ENCODE measurements around the gene PTPRM.

PTPRM gene

DNA sequence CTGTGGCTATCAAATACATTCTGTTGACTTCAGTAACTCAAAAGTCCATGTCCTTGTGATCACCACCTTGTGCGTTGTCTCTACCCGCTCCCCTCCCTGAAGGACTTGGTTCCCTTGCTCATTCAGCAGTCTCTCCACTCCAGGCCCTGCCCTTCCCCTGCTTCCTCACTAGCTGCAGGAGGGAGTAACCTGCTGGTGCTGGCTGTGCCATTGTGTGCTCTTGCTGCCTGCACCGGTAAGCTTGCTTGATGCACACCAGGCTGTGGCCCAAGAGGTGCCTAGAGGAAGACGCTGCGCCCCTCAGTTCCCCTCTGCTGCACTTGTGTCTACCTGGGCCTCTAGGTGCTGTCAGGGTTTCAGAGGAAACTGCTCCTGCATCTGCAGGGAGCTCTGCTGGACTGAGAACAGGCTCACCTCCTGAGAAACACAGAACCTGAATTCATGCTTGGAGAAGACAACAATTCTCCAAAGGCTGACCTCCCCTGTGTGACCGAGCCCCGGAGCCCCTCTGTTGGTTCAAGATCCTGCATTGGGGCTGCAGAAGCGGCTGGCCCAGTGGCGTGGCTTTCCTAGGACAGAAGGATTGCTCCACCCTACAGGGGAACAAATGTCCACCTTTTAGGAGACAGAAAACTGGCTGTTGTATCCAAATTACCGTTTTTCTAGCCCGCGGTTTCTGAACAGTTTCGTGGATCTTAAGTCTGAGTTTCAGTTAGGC lies 33.6 kb downstream of the PTPRM start:
- ATAC-seq, result no peak

DNA sequence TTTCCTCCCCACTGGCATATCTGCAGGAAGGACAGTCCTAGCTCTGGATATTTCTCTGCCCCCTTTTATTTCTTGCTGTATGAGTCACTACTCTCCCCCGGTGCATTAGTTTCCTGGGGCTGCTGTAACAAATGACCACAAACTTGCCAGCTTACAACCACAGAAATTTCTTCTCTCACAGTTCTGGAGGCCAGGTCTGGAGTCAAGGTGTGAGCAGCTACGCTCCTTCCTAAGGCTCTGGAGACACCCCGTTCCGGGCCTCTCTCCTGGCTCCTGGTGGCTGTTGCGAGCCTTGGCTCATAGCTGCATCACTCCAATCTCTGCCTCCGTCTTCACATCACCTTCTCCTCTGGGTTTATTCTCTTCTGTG lies 34.1 kb downstream of the PTPRM start:
- Mint-ChIP-seq H3K4me1 (no peaks in the 10 kb centered on the region), H3K9me3 (peaks cover 7% of the 10 kb centered on the region), H3K36me3 (ENCODE audit: low read depth) (no peaks in the 10 kb centered on the region), H3K4me3 (no peak overlapping the region), H3K27ac (no peak overlapping the region), H3K27me3 (no peaks in the 10 kb centered on the region)
- ATAC-seq (no peak), DNase-seq (no peak)

More for the DNA sequence above, 33.6 kb downstream of the PTPRM start:
- no peak overlapping the region for H3K27ac Mint-ChIP-seq
- H3K4me3 Mint-ChIP-seq, result no peak overlapping the region
- H3K9me3 Mint-ChIP-seq, result peaks cover 7% of the 10 kb centered on the region
- H3K4me1 Mint-ChIP-seq, result no peaks in the 10 kb centered on the region
- DNase-seq, result no peak
- H3K27me3 Mint-ChIP-seq, result no peaks in the 10 kb centered on the region
- H3K36me3 Mint-ChIP-seq (ENCODE audit: low read depth), result no peaks in the 10 kb centered on the region

DNA sequence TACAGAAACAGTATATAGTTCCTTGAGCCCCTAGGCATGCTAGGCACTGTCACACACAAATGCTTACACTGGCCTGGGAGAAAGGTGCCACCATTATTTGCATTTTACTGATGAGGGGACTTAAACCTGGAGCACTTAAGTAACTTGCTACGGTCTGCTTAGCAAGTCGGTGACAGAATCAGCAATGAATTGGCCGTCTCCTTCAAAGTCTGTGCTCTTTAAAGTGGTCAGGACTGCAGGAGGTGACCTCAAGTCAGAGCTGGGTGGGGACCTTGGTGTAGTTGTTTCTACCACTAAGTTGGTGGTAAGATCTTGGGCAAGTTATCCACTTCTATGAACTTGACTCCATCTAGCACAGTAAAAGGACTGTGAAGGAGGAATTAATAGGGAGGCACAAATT lies 34.8 kb downstream of the PTPRM start:
- DNase-seq (no peak), ATAC-seq (no peak)
- no peaks in the 10 kb centered on the region for H3K36me3 Mint-ChIP-seq (ENCODE audit: low read depth)
- peaks cover 7% of the 10 kb centered on the region for H3K9me3 Mint-ChIP-seq
- no peak overlapping the region for H3K4me3 Mint-ChIP-seq
- H3K27ac Mint-ChIP-seq, result no peak overlapping the region
- H3K27me3 Mint-ChIP-seq, result no peaks in the 10 kb centered on the region
- H3K4me1 Mint-ChIP-seq, result no peaks in the 10 kb centered on the region

DNA sequence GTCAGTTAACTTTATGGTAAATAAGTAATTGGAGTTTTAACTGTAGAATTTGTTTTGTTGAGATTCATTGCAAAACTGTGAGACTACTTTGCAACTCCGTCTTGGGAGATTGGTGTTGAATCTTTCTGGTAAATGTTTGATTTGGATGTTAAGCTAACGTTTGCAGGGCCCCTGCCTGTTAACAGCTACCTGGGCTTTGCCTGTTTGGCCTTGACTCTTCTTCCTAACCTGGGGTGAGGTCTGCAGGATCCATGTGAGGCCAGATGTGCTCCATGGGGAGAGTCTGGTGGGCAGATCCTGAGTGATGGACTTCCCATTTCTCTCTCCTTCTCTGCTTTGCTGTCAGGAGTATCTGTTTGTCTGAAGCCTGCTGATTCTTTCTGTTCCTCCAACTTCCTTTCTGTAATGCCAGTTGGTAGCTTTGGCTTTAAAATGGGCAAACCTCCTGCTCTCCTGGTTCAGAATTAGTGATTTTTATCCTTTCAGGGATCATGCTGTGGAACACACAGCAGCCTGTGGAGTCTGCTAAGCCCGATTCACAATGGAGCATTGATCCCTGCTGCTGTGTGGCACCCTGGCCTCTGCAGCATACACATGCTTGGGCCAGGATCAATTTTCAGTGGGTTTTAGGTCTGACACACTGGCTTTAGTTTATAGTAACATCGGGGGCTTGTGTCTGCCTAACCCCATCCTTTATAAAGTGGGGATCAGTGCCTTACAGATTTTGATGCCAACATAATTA lies 36.3 kb downstream of the PTPRM start:
- no peaks in the 10 kb centered on the region for H3K4me1 Mint-ChIP-seq

GRCh38 chr18:7604361-7604760 lies 37.2 kb downstream of the PTPRM start:
- H3K27me3 Mint-ChIP-seq, result no peaks in the 10 kb centered on the region
- H3K4me3 Mint-ChIP-seq, result no peak overlapping the region
- no peaks in the 10 kb centered on the region for H3K4me1 Mint-ChIP-seq
- peaks cover 7% of the 10 kb centered on the region for H3K9me3 Mint-ChIP-seq
- ATAC-seq, result no peak
- DNase-seq, result no peak
- no peaks in the 10 kb centered on the region for H3K36me3 Mint-ChIP-seq (ENCODE audit: low read depth)
- no peak overlapping the region for H3K27ac Mint-ChIP-seq

More for the DNA sequence above, 36.3 kb downstream of the PTPRM start:
- no peaks in the 10 kb centered on the region for H3K36me3 Mint-ChIP-seq (ENCODE audit: low read depth)
- no peaks in the 10 kb centered on the region for H3K27me3 Mint-ChIP-seq
- DNase-seq (no peak), ATAC-seq (no peak)
- no peak overlapping the region for H3K4me3 Mint-ChIP-seq
- no peak overlapping the region for H3K27ac Mint-ChIP-seq
- peaks cover 7% of the 10 kb centered on the region for H3K9me3 Mint-ChIP-seq

DNA sequence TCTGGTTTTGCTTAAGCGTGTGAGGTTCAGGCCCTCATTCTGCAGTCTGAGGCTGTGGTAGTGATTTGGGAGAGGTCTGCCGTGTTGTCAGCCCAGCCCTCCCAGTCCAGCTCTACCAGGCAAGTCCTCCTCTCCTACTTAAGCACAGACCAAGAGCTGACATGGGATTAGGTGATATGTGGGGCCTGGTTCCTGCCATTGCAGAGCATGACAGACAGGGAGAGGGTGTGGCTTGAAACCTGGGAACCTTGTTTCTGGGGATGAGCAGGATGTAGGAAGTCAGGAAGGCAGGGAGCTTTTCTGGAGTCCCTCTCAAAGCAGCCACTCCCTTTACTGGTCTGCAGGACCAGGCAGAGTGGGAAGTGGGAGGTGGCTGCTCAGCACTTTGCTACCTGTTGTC lies 38.6 kb downstream of the PTPRM start:
- DNase-seq (no peak), ATAC-seq (no peak)
- Mint-ChIP-seq H3K27ac (no peak overlapping the region), H3K36me3 (ENCODE audit: low read depth) (no peaks in the 10 kb centered on the region), H3K4me1 (no peaks in the 10 kb centered on the region), H3K4me3 (no peak overlapping the region), H3K9me3 (no peaks in the 10 kb centered on the region), H3K27me3 (no peaks in the 10 kb centered on the region)

DNA sequence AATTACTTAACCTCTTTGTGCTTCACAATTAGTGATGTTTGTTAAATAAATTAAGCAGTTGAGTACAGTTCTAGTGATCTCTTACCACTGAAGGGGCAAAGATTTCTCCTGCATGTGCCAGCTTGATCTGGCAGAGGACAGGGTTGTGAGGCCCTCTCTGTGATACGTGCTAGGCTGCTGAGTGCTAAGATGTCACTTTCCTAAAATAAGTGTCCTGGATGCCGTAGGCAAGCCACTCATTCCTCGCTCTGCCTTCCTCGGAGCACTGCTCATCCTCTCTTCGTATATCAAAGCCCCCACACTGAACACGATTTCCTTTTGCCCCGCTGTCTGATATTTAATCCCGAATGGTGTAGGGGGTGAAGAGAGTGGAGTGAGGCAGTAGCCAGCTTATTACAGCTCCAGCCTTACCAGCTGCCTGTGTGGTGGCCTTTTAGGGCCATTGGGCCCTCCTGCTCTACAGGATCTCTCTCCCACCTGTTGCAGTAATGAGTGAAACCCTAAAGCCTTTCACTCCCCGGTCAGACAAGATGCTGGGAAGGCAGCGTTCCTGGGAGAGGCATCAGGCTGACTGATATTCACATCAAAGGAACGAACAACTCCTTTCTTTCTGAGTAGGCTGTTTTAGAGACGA lies 40.5 kb downstream of the PTPRM start:
- Mint-ChIP-seq H3K36me3 (ENCODE audit: low read depth) (no peaks in the 10 kb centered on the region), H3K4me3 (no peak overlapping the region), H3K4me1 (no peaks in the 10 kb centered on the region), H3K27ac (no peak overlapping the region), H3K9me3 (no peaks in the 10 kb centered on the region), H3K27me3 (no peaks in the 10 kb centered on the region)
- no peak for DNase-seq
- ATAC-seq, result no peak

- no peaks in the 10 kb centered on the region for H3K36me3 Mint-ChIP-seq (ENCODE audit: low read depth)
- no peaks in the 10 kb centered on the region for H3K4me1 Mint-ChIP-seq
- DNase-seq (no peak), ATAC-seq (no peak)
- H3K27ac Mint-ChIP-seq, result no peak overlapping the region
- no peaks in the 10 kb centered on the region for H3K27me3 Mint-ChIP-seq
- no peaks in the 10 kb centered on the region for H3K9me3 Mint-ChIP-seq
- H3K4me3 Mint-ChIP-seq, result no peak overlapping the region
These were observed 41.0 kb downstream of the PTPRM start for GRCh38 chr18:7608174-7608550.

DNA sequence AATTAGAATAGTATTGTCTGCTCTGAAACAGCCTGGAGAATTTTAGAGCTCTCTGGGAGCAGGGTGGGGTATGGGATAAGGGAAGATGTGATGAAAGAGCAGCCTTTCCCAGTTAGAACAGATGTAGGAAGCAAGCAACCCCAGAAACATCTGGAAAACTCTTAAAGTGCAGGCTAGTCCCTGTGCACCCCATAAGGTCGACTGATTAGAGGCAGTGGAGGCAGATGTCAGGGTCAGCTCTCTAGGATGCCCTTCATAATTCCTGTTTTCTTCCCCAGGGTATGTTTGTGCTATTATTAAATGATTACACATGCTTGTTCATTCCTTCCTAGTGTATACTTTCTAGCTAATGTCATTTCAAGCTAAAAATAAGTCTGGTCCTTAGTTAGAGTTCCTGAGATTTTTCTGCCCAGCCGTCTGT lies 41.7 kb downstream of the PTPRM start:
- Mint-ChIP-seq H3K36me3 (ENCODE audit: low read depth) (no peaks in the 10 kb centered on the region), H3K27me3 (no peaks in the 10 kb centered on the region), H3K4me3 (no peak overlapping the region), H3K27ac (no peak overlapping the region), H3K9me3 (no peaks in the 10 kb centered on the region), H3K4me1 (no peaks in the 10 kb centered on the region)
- no peak for ATAC-seq
- no peak for DNase-seq

DNA sequence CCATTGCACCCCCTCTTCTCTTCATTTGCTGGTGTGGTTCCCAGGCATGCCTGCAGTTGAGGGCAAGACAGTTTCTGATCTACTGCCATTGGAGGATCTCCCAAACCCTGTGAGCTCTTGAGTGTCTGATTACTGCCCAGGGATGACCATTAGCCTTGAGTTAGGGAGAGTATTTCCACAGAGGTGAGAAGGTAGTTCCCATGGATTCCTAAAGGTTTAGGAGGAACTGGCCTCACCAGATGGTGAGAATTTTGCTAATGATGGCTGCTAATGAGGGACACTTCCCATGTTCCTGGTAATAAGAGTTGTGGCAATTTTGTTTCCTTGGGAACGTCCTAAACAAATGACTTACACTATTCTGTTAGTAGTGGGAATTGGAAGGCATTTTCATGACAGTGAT lies 42.5 kb downstream of the PTPRM start:
- Mint-ChIP-seq H3K27me3 (no peaks in the 10 kb centered on the region), H3K4me3 (no peak overlapping the region), H3K27ac (no peak overlapping the region), H3K36me3 (ENCODE audit: low read depth) (no peaks in the 10 kb centered on the region), H3K9me3 (no peaks in the 10 kb centered on the region), H3K4me1 (no peaks in the 10 kb centered on the region)
- no peak for ATAC-seq
- no peak for DNase-seq

GRCh38 chr18:7614042-7614441 lies 46.9 kb downstream of the PTPRM start:
- Mint-ChIP-seq H3K9me3 (no peaks in the 10 kb centered on the region), H3K27ac (no peak overlapping the region), H3K27me3 (no peaks in the 10 kb centered on the region), H3K4me3 (no peak overlapping the region), H3K4me1 (no peaks in the 10 kb centered on the region), H3K36me3 (ENCODE audit: low read depth) (no peaks in the 10 kb centered on the region)
- DNase-seq (no peak), ATAC-seq (no peak)

DNA sequence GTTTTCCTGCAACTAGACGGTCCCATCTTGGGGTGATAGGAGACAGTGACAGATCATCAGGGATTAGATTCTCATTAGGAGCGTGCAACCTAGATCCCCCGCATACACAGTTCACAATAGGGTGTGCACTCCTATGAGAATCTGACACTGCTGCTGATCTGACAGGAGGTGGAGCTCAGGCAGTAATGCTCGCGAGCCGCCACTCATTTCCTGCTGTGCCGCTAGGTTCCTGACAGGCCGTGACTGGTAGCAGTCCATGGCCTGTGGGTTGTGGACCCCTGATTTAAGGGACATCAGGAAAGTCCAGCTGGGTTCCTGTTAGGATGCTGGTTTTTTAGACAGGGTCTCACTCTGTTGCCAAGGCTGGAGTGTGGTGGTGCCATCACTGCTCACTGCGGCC lies 48.7 kb downstream of the PTPRM start:
- DNase-seq (no peak), ATAC-seq (no peak)
- Mint-ChIP-seq H3K27ac (no peak overlapping the region), H3K9me3 (no peaks in the 10 kb centered on the region), H3K36me3 (ENCODE audit: low read depth) (no peaks in the 10 kb centered on the region), H3K4me3 (no peak overlapping the region), H3K4me1 (no peaks in the 10 kb centered on the region), H3K27me3 (no peaks in the 10 kb centered on the region)

GRCh38 chr18:7616661-7617060 lies 49.5 kb downstream of the PTPRM start:
- H3K4me3 Mint-ChIP-seq, result no peak overlapping the region
- no peaks in the 10 kb centered on the region for H3K9me3 Mint-ChIP-seq
- H3K27me3 Mint-ChIP-seq, result no peaks in the 10 kb centered on the region
- no peaks in the 10 kb centered on the region for H3K36me3 Mint-ChIP-seq (ENCODE audit: low read depth)
- no peak overlapping the region for H3K27ac Mint-ChIP-seq
- no peak for ATAC-seq
- DNase-seq, result no peak
- no peaks in the 10 kb centered on the region for H3K4me1 Mint-ChIP-seq

GRCh38 chr18:7617738-7618422 lies 50.8 kb downstream of the PTPRM start:
- ATAC-seq (no peak), DNase-seq (no peak)
- Mint-ChIP-seq H3K27me3 (no peaks in the 10 kb centered on the region), H3K4me1 (no peaks in the 10 kb centered on the region), H3K4me3 (no peak overlapping the region), H3K9me3 (no peaks in the 10 kb centered on the region), H3K36me3 (ENCODE audit: low read depth) (no peaks in the 10 kb centered on the region), H3K27ac (no peak overlapping the region)

Measured in activated naive CD8-positive, alpha-beta T cell treated with anti-CD3 and anti-CD28 coated beads, Interleukin-2, amount 50 U/mL, for 24 hours (primary cell).